Dermis microvascular lymphatic vessel endothelial cell (primary cell): ENCODE results near the gene FCGR2B. TPM values are rescaled to one million over a fixed set of nuclear protein-coding genes. Genes with fewer than 3 reads are reported as not detected.
"Not testable (repeated sequence)": the region's sequence is repeated elsewhere in the genome, so short reads cannot be mapped to it uniquely, and the experiment has no call there.

Source experiments
- DNase-seq, 2 donors: peaks; one replicate each; pipeline versions ENCODE4 v3.0.0 to v3.0.0-alpha.2; 2010; ENCODE audit warnings: low read depth in 2 of 2
- total RNA-seq: library from RNA; depleted of rRNA; stranded (reverse); fragments of >200 nt; gene quantifications from 2 replicates; pipeline ENCODE4 v1.2.1, GENCODE V29; 2014

FCGR2B gene
- not detected in 2 replicates for total RNA-seq

- DNase-seq = not testable (repeated sequence)
Measured at GRCh38 chr1:161662684-161663339, at the start of gene FCGR2B. Gene FCGR2B, plus strand, starts transcription at chr1:161663143. Its CDS starts 99 bp downstream, at chr1:161663242.

- DNase-seq = not testable (repeated sequence)
Measured at GRCh38 chr1:161616417-161616816, 46.5 kb upstream of the FCGR2B start.

GRCh38 chr1:161618517-161618916 is 44.4 kb upstream of the FCGR2B start:
- DNase-seq = not testable (repeated sequence)

- not testable (repeated sequence) for DNase-seq
Measured at GRCh38 chr1:161620399-161620798, 42.5 kb upstream of the FCGR2B start.

DNA sequence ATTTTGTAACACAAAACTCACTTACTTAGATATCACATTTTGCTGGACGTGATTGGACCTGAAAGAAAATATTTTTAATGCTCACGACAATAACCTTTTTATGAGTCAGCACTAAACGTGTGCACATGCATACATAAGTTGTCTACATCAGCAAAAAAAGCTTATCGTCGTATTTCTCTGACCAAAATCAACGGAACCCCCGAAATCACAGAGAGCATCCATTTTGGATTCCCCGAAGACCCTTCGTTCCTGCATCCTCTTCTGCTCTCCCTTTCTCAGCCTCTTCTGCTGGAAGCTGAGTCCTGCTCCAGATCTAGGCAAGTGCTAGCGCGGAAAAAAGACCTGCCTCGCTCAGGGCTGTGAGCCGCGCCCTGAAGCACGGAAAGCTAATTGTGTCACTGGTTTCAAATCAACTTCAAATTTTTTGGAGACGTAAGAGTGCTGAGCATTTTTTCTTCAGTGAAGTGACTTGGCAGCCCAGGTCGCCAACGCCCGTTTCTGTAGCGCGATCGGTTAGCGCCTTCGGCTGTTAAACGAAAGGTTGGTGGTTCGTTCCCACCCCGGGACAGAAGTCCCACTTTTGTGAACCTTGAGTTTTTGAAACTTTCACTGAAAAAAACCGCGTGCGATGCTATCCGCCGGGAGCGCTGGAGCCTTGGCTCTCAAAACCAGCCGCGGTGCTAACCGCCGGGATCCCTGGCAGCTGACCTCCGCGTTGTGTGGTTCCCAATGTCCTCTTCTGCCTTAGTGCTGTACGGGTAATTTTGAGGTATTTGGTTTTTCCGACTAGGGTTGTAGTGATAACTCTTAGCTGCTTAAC is 41.6 kb upstream of the FCGR2B start:
- DNase-seq = peak in 1 of 2 donors; percentile 39

- not testable (repeated sequence) for DNase-seq
Measured at GRCh38 chr1:161622054-161622453, 40.9 kb upstream of the FCGR2B start.

GRCh38 chr1:161623401-161624051 is 39.4 kb upstream of the FCGR2B start:
- not testable (repeated sequence) for DNase-seq

GRCh38 chr1:161624605-161625004 is 38.3 kb upstream of the FCGR2B start:
- not testable (repeated sequence) for DNase-seq

DNA sequence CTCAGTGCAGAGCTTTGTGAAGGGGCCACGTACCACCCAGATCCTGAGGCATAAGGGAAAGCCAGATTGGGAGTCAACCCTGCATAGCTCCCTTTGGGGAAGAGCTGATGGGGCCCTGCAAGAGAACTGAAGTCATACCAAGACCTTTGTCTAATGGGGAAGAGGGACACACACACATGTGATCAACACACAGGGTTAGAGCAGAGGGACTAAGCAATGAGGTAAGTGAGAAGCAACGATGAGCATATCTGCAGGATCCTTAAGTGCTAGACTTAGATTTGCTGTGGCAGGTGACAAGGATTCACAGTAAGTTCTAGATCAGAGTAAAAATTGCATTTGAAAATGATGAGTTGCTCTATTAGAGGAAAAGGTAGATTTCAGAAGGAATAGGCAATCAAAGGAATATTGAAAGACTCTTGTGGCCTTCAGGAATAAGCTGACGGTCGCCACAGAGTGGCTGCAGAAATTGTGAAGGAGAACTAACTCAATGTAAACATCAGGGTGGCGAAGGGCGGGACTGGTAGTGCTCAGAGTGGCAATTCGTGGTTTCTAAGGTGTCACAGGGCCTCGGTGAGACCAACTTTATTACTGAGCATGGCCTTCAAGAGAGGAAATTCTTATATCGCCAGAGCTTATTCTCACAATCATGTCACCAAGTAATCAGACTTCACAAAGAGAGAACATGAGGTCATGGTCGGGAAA is 36.3 kb upstream of the FCGR2B start:
- not testable (repeated sequence) for DNase-seq

GRCh38 chr1:161630128-161630742 is 32.7 kb upstream of the FCGR2B start:
- DNase-seq = not testable (repeated sequence)

- no peak for DNase-seq
Measured at GRCh38 chr1:161631076-161631475, 31.9 kb upstream of the FCGR2B start, which contains the start of gene FCGR3B. Gene FCGR3B, minus strand, starts transcription at chr1:161631176. Its CDS starts 82 bp downstream, at chr1:161631094.

GRCh38 chr1:161634993-161635392 is 27.9 kb upstream of the FCGR2B start:
- not testable (repeated sequence) for DNase-seq

DNA sequence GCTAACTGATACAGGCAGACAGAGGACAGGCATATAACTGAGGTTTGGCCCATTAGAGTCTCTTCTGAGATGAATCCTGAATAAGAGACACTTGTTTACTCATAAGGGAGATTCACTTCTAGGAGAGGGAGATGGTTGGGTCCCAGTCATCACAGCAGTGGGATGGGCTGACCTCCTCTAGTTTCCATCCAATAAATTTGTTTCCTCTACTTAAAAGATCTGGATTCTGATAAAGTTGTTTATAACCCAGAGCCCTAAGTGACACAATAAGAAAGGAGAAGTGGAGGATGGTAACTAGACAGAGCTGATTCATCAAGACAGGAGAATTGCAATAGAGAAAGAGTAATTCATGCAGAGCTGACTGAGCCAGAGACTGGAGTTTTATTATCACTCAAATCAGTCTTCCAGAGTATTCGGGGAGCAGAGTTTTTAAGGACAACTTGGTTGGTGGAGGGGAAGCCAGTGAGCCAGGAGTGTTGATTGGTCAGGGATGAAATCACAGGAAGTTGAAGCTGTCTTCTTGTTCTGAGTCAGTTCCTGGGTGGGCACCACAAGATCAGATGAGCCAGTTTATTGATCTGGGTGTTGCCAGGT is 26.7 kb upstream of the FCGR2B start:
- not testable (repeated sequence) for DNase-seq

GRCh38 chr1:161636976-161637375 is 26.0 kb upstream of the FCGR2B start:
- not testable (repeated sequence) for DNase-seq

GRCh38 chr1:161638251-161638993 is 24.5 kb upstream of the FCGR2B start:
- not testable (repeated sequence) for DNase-seq

GRCh38 chr1:161639203-161639602 is 23.7 kb upstream of the FCGR2B start:
- DNase-seq = not testable (repeated sequence)

DNA sequence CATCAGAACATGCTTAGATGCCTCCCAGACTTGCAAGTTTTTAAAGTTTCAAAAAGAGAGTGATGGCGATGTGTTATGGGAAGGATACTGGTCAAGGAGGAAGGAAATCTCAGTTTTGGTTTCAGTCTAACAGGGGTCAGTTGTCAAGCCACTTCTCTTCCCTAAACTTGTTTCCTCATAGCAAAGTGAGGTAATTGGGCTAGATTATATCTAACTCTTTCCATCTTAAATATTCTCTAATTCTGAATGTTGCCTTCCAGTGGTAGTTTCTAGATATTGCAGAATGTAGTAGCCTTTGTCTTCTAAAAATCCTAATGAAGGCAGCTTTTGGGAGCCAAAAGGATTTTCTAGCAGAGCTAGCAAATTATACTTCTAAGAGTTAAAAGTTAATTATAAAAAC is 20.2 kb upstream of the FCGR2B start:
- not testable (repeated sequence) for DNase-seq

GRCh38 chr1:161643481-161644208 is 19.3 kb upstream of the FCGR2B start:
- DNase-seq = not testable (repeated sequence)

DNA sequence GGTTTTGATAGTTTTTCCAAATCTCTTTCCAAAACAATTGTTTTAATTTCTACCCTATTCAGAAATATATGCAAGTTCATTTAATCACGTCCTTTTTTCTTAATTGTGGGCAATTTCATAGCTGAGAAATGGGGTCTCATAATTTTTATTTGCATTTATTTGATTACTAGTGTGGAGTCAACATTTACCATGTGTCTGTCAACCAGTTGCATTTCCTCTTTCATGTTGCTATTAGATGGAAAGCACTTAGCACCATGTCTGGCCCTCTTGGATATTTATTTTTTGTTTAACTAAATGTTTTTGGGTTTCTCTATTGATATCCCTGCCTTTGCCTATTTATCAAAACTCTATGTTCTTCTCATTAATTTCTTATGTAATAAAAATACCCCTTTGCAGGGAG is 18.1 kb upstream of the FCGR2B start:
- DNase-seq = not testable (repeated sequence)
